ENCODE results near the gene GRM8.

Gene GRM8

GRCh38 chr7:126686474-126686873 is 566.3 kb downstream of the GRM8 start:
- Histone ChIP-seq H3K9me3 (ENCODE audit: control insufficient read depth, insufficient read depth, low read length) (peaks cover 37% of the 10 kb centered on the region), H3K27me3 (ENCODE audit: control insufficient read depth, low read length) (no peaks in the 10 kb centered on the region), H3K27ac (ENCODE audit: low read depth, low read length) (no peak overlapping the region), H3K4me2 (ENCODE audit: low read length) (no peak overlapping the region), H4K20me1 (ENCODE audit: control insufficient read depth, insufficient read depth, low read depth, low read length) (no peaks in the 10 kb centered on the region), H3K4me1 (ENCODE audit: control insufficient read depth, low read length) (no peaks in the 10 kb centered on the region), H3K79me2 (ENCODE audit: control insufficient read depth, low read length) (no peaks in the 10 kb centered on the region), H3K9me2 (replicated peaks; ENCODE audit: control insufficient read depth, low read length) (no peaks in the 10 kb centered on the region), H3K4me3 (ENCODE audit: low read length) (no peak overlapping the region), H3K36me3 (ENCODE audit: control insufficient read depth, low read length) (no peaks in the 10 kb centered on the region), H3F3A (ENCODE audit: control insufficient read depth, insufficient read depth) (no peaks in the 10 kb centered on the region)
- TF ChIP-seq EZH2phosphoT487 (IDR thresholded peaks at IDR 0.05; ENCODE audit: borderline replicate concordance, low read length): no peak
- TF ChIP-seq, protein P1, sequence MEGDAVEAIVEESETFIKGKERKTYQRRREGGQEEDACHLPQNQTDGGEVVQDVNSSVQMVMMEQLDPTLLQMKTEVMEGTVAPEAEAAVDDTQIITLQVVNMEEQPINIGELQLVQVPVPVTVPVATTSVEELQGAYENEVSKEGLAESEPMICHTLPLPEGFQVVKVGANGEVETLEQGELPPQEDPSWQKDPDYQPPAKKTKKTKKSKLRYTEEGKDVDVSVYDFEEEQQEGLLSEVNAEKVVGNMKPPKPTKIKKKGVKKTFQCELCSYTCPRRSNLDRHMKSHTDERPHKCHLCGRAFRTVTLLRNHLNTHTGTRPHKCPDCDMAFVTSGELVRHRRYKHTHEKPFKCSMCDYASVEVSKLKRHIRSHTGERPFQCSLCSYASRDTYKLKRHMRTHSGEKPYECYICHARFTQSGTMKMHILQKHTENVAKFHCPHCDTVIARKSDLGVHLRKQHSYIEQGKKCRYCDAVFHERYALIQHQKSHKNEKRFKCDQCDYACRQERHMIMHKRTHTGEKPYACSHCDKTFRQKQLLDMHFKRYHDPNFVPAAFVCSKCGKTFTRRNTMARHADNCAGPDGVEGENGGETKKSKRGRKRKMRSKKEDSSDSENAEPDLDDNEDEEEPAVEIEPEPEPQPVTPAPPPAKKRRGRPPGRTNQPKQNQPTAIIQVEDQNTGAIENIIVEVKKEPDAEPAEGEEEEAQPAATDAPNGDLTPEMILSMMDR (IDR thresholded peaks at IDR 0.05; ENCODE audit: low read depth, low read length, poor library complexity, severe bottlenecking): no peak

GRCh38 chr7:126685596-126685995 is 567.1 kb downstream of the GRM8 start:
- peaks cover 28% of the 10 kb centered on the region for H3K9me3 ChIP-seq (ENCODE audit: control insufficient read depth, insufficient read depth, low read length)
- no peaks in the 10 kb centered on the region for H3K79me2 ChIP-seq (ENCODE audit: control insufficient read depth, low read length)
- no peaks in the 10 kb centered on the region for H3K36me3 ChIP-seq (ENCODE audit: control insufficient read depth, low read length)
- H3K4me1 ChIP-seq (ENCODE audit: control insufficient read depth, low read length): no peaks in the 10 kb centered on the region
- H3K9me2 ChIP-seq (replicated peaks; ENCODE audit: control insufficient read depth, low read length): no peaks in the 10 kb centered on the region
- no peak overlapping the region for H3K4me2 ChIP-seq (ENCODE audit: low read length)
- TF ChIP-seq, protein P1 (IDR thresholded peaks at IDR 0.05; ENCODE audit: low read depth, low read length, poor library complexity, severe bottlenecking): no peak
- no peak for TF ChIP-seq EZH2phosphoT487 (IDR thresholded peaks at IDR 0.05; ENCODE audit: borderline replicate concordance, low read length)
- no peaks in the 10 kb centered on the region for H4K20me1 ChIP-seq (ENCODE audit: control insufficient read depth, insufficient read depth, low read depth, low read length)
- no peaks in the 10 kb centered on the region for H3K27me3 ChIP-seq (ENCODE audit: control insufficient read depth, low read length)
- H3K27ac ChIP-seq (ENCODE audit: low read depth, low read length): no peak overlapping the region
- no peaks in the 10 kb centered on the region for H3F3A ChIP-seq (ENCODE audit: control insufficient read depth, insufficient read depth)
- no peak overlapping the region for H3K4me3 ChIP-seq (ENCODE audit: low read length)

DNA sequence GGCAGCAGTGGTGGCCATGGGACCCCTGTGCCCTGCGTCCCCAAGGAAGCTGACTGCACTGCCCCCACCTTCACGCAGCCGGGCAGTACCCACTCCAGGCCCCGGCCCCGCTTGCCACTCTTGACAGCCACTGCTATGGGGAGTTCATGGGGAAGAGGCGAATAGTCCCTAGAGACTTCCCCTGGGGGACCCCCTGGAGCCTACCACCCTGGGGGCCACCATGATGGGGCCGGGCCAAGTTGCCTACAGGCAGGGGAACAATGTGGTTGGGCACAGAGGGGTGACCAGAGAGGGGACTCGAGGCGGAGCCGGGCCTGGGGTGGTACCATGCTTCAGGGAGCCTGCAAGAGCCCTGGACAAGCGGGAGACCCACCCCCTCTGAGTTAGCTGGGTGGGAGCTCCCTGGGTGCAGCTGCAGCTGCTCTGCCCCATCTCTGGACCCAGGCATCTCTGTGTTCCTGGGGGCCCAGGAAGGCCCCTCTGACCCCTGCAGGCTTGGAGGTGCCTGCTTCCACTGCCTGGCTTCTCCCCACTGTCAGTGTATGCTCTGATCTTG is 567.6 kb downstream of the GRM8 start:
- TF ChIP-seq EZH2phosphoT487 (IDR thresholded peaks at IDR 0.05; ENCODE audit: borderline replicate concordance, low read length): no peak
- TF ChIP-seq, protein P1 (IDR thresholded peaks at IDR 0.05; ENCODE audit: low read depth, low read length, poor library complexity, severe bottlenecking): no peak
- H3K27me3 ChIP-seq (ENCODE audit: control insufficient read depth, low read length): no peaks in the 10 kb centered on the region
- no peaks in the 10 kb centered on the region for H3K9me2 ChIP-seq (replicated peaks; ENCODE audit: control insufficient read depth, low read length)
- H4K20me1 ChIP-seq (ENCODE audit: control insufficient read depth, insufficient read depth, low read depth, low read length): no peaks in the 10 kb centered on the region
- no peak overlapping the region for H3K27ac ChIP-seq (ENCODE audit: low read depth, low read length)
- no peak overlapping the region for H3K4me3 ChIP-seq (ENCODE audit: low read length)
- no peaks in the 10 kb centered on the region for H3F3A ChIP-seq (ENCODE audit: control insufficient read depth, insufficient read depth)
- no peaks in the 10 kb centered on the region for H3K4me1 ChIP-seq (ENCODE audit: control insufficient read depth, low read length)
- H3K79me2 ChIP-seq (ENCODE audit: control insufficient read depth, low read length): no peaks in the 10 kb centered on the region
- H3K9me3 ChIP-seq (ENCODE audit: control insufficient read depth, insufficient read depth, low read length): peaks cover 23% of the 10 kb centered on the region
- H3K36me3 ChIP-seq (ENCODE audit: control insufficient read depth, low read length): no peaks in the 10 kb centered on the region
- H3K4me2 ChIP-seq (ENCODE audit: low read length): no peak overlapping the region
